Measurements from ENCODE around the gene ABCF2. TPM values are rescaled to one million over a fixed set of nuclear protein-coding genes. Genes with fewer than 3 reads are reported as not detected.
A peak's percentile ranks its signal among the peaks of the same experiment; 100 is the strongest.

Gene ABCF2
- total RNA-seq, 1 experiment from 2014 or later, result 73.6 TPM

DNA sequence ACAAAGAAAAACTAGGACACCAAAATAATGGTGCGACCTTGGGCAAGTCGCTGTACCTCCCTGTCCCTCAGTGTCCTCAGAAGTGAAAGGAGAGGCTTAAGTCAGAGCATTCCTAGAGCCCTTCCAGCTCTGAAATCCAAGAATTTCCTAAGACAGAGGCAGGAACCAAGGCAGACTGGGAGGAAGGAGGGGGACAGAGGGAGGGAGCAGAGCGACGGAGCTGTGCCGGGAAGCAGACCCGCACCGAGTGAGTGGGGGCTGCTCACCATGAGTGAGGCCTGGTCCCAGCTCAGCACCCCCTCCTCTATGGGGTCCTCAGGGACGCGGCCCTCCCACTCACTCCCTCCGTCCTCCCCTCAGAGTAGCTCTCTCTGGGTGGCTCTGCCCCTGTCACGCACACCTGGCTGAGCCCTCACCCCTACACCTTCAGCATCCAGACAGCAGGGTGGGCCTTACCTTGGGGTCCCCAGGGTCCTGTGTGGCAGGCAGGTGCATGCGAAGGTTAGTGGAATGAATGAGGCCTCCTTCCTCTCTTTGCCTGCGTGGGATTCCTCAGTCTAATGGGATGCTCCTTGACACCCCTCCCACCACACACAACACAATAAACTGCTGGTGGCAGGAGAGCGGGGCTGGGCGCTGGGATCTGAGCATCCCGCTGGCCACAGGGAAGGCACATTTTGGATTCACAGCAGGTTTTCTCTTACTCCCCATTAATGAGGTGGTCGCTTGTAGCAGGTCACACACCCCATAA, 26.1 kb upstream of the ABCF2 start:
- DNase-seq (ENCODE audit: extremely low read depth, low read depth), result no peak

DNA sequence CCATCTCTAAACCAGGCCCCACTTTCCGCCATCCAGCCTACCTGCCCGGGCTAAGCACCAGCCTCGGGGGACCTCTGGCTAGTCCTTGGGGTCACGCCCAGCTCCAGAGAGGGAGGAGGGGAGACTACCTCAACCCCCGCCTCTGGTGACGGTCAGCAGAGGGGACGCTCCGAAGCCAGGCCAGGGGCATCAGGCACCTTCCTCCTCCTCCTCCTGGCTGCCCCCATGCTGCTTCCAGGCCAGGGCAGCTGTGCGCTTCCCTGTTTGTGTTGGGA, 25.5 kb upstream of the ABCF2 start:
- DNase-seq (ENCODE audit: extremely low read depth, low read depth), result no peak

DNA sequence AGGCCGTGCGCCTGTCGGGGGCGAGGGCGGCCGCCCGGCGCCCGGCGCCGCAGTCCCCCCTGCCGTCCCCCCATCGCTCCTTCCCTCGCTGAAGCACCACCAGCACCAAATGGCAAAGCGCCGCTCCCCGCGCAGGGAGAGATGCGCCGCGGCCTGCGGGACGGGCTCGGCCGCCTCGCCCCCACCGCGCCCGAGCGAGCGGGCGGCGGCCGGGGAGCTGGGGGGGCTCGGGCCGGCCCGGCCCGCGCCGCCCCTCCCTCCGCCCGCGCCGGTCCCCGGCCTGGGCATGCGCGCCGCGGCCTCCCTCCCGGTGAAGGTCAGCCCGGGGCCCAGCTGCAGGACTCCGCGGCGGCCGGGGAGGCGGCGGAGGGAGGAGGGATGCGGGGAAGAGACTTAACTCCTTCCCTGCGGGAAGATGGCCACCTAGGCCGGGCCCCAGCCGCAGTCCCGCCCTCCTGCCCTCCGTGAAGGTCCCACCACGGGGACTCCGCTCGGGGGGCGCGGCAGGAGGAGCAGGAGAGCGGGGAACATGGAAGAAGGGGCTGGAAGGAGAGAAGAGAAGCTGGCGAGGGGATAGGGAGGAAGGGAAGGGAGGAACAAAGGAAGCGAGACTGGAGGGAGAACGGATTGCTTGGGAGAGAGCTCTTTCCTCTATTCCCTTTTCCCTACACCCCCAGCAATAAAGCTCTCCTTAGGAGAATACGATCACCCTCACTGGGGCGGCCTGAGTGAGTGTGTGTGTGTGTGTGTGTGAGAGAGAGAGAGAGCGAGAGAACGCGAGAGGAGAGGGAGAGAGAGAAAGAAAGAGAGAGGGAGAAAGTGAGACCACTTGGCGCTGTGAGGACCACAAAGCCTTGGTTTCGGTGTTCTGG, 24.9 kb upstream of the ABCF2 start:
- DNase-seq (ENCODE audit: extremely low read depth, low read depth), result peak; percentile 49

DNA sequence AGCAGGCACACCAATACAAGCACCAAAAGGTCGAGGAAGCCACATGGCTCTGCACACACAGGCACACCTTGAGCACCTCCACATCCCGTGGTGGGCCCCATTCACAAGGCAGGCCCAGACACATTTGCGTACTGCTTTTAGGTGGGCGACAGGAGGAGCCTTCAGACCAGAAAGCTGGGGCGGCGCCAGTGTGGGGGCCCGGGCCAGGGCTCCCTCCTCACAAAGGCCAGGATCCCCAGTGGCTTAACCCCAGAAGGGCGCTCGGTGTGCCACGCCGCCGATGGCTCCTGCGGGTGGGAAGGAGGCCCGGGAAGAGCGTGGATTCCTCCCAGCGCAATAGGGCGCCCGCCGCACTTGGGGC, 24.3 kb upstream of the ABCF2 start:
- no peak for DNase-seq (ENCODE audit: extremely low read depth, low read depth)

DNA sequence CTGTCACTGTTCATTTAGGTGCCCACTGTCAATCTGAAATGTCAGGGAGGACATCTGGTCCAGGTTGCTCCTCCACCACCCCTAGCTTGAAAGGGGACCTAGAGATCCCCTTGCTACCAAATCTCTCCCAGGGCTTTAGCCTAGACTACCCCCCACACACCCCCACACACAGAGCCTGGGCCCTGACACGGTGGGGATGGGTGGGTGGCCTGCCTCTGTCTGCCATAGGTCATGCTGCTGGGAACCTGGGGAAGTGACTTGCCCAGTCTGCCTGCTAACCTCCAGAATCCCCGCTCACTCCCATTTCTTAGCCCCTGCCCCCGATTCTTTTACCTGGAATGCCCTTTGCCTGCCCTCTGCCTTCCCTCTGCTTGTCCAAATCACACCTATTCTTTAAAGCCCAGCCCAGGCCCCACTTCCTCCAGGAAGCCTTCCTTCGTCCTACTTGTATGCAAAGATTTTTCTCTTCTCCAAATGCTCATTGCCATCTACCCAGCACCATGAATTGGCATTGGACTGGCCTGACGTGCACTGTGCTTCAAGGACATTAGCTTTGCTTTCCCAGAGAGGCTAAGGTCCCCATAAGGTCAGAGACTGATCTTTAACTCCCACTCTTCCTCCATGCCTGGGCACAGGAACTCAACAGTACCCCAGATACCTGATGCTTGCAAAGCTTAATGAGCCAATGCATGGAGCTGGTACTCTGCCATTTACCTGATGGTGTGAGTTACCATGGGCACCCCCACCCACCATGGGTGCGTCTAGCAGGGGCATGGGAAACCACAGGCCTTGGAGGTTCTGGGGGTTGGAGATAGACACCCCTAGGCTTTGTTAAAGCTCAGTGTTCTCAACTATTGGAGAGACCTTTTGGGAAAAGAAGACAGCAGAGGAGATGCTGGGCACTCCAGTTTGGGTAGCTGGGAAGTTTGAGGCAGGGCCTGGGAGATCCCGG, 23.5 kb upstream of the ABCF2 start:
- DNase-seq (ENCODE audit: extremely low read depth, low read depth), result no peak

DNA sequence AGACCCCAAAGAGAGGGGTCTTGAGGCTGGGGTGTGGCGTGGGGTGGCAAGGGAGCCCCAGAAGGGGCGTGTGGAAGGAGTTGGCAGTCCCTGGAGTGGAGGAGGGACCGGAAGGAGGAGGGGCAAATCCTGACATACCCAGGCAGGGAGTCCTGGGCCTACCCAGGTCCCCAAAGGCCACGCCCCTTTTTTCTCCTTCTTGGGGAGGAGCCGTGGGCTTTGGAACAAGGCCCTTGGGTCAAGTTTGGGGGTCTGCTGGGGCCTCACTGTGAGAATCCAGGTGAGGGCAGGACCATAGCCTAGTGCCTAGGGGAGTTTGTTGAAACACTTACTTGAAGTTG, 22.7 kb upstream of the ABCF2 start:
- DNase-seq (ENCODE audit: extremely low read depth, low read depth), result peak; percentile 65

DNA sequence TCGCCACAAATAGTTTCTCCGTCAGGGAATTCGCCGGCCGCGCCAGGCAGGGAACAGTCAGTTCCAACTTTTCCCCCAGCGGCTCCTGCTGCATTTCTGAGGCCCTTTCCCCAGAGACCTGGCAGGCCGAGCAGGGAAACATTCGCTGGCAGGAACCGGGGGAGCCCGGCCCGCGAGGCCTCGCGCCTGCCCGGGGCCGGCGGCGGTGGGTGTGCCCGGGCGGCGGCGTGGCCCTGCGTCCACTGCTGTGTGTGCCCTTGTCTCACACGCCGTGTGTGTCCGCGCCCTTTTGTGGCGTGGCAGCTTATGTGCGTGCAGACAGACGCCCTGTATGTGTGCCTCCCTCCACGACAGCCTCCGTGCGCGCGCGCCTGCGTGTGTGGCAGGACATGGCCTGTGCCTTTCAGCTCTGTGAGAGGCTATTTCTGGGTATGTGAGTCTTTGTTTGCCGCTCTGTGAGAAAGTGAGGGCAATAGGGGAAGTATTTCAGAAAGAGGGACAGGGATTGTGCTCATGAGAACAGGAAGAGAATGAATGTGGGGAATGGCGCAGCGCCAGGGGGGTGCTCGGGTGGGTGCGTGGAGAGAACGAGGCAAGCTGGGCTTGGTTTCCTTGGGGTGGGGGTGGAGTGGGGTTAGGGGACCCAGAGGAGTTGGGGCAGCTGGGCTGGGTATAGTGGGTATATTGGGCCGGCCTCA, 22.2 kb upstream of the ABCF2 start:
- peak; percentile 30 for DNase-seq (ENCODE audit: extremely low read depth, low read depth)

DNA sequence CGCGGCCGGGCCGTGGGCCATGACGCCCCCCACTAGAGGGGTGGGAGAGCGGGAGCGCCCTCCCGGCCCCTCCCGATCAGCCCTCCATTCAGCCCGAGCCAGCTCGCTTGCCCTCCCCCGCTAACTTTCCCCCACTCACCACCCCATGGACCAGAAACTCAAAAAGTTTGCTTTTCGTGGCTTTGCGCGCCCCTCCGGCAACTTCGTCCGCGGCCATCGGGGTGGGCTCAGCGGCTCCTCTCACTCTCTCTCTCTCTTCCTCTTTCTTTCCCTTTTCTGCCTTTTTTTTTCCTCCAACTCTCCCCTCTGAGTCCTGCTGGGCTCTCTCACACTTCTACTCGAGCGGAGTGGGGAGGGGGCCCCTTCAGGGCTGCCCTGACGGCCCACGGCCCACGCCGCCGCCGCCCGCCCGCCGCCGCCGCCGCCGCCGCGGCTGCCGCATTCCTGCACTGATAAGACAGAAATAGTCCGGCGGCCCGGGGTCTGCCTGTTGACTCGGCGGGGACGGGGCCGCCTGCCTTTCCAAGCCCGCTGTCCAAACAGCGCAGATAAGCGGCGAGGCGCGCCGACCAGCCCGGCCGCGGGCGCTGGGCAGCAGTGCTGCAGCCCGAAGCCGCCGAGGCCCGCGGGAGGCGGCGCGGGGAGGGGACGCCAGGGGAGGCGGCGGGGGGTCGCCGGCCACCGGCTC, 21.5 kb upstream of the ABCF2 start, which contains the start of gene SMARCD3:
SMARCD3 (minus strand) TSS at position 349 of the 688 bp plus-strand sequence; CDS start at position 217, 132 bp downstream.
- peak; percentile 23 for DNase-seq (ENCODE audit: extremely low read depth, low read depth)

DNA sequence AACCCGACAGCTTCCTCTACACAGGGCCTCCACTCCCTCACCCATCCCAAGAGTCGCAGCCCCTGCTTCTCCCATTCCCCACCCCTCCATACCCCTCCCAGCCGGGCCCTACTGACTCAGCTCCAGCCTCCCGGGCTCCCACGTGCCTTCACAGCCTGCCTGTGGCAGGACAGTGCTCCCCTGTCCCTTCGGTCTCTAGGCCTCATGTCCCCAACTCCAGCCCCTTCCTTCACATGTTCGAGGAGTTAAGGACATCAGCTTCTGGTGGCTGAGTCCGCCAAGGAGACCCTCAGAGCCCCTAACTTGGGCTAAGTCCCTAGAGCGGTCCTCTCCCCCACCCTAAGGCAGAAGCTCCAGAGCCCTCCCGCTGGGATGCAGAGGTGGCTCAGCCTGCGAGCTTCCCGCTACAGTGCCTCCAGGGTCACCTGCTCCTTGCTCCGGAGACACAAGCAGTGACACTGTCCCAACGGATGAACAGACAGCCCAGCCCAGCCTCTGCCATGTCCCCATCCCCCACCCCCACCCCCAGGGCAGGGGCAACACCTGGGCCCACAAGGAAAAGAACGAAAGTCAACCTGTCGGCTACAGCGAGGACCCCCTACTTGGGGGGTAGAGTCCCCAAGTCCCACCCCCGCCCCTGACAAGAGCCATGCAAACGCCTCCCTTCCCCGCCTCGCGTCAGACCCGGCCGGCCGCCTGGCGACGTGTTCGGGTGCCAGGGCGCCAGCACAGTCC, 20.8 kb upstream of the ABCF2 start:
- peak; percentile 22 for DNase-seq (ENCODE audit: extremely low read depth, low read depth)

DNA sequence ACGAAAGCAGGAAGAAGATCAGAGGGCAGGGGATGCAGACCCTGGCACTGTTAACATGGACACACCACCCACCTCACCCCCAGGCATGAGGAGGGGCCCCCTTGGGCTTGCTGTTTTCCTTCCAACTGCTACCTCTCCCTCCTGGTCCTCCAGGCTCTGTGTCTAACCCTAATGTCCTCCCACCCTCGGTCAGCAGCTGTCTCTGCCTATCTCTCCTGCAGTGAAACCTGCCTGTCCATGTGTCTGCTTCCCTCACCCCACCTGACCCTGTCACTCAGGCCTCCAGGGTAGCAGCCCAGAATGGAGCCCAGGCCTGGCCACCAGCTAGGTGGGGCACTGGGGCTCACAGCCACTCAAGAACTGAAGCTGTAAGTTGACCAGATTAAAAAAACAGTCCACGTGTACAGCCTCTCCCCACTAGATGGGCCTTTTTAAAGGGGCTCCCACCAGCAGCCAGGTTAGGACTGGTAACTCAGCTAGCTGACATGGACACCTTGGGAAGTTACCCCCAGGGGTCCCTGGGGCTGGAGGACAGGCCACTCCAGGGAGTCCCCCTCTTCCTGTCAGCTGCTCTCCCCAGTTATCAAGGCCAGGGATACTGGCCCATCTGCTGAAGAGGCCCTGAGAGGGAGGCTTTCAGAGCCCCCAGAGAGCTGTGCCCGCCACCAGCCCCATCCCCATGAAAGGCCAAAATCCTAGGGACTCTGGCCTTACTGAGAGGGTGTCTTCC, 20.0 kb upstream of the ABCF2 start:
- DNase-seq (ENCODE audit: extremely low read depth, low read depth), result no peak

DNA sequence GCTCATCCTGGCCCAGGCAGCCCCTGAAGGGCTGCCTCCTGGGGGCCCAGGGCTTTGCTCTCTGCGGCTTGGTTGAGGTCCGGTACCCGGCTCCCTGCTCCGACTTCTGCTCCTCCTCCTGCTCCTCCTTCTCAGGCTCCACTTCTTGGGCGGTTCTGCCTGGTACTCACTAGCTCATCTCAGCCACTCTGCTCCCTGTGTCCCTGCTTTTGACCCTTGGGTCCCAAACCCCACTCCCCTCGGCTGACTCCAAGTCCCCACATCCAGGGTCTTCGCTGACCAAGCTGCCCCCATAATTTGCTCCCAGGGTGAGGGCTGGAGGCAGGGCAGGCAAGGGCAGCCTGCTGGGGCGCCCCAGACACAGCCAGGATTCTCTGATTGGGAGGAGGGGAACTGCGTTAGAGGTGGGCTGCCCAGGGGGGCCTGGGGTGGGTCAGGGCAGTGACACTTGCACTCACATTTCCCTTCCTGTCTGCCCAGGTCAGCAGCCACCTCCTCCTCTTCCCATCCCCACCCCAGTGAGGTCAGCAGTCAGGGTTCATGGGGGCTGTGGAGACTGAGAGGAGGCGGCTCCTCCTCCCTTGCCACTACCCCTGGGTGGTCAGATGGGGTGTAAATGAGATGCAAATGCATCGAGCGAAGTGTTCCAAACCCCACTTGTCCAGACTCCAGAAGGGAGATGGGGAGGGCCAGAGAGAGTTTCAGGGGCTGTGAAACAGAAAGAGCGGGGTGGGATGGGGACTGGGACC, 19.3 kb upstream of the ABCF2 start:
- DNase-seq (ENCODE audit: extremely low read depth, low read depth), result no peak

DNA sequence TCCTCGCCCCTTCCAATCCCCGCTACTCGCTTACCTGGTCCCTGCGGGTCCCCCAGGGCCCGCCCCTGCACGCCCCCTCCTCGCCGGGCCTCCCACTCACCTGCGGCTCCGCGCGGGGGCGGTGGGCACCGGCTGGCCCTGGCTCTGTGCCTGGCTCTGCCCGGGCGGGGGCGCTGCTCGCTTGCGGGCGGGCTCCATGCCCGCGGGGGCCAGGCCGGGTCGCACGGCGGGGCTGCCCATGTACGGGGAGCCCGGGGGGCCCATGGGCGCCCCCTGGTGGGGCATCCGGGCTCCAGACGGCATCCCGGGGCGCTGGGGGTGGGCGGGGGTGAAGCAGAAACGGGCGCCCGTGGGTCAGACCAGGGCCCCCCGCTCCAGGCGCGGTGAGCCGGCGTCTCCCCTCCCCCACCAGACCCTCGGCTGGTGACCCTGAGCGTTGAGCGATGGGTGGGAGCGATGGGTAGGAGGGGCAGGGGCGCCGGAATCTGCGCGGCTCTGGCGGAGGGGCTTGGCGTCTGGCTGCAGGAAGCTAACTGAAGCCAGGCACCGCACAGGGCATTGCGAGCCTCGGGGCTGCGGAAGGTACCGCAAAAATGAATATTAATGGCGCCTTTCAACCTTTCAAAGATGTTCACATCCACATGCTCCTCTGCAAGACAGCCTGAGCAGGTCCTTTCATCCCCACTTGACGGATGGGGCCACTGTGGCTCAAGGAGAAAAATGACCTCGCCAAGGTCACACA, 18.5 kb upstream of the ABCF2 start:
- DNase-seq (ENCODE audit: extremely low read depth, low read depth), result no peak

DNA sequence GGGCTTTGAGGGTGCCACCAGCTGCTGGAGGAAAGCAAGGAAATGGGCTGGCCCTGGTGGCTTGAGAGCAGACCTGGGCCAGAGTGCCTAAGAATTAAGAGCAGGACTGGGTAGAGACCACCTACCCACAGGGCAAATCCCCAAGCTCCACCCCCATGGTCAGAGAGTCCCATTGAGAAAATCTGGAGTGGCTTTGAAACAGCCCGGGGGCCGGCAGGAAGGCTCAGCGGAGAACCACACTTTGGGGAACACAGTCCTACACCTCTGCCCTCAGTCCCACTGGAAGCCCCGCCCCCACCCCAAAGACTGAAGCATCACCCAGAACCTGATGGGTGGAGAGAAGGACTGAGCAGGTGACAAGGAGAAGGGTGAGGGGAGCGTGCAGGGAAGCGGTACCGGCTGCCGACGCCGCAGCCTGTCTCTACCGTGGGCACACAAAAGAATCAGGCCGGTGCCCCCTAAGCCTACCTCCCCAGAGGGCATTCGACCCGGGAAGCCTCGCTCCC, 17.9 kb upstream of the ABCF2 start:
- DNase-seq (ENCODE audit: extremely low read depth, low read depth), result no peak

DNA sequence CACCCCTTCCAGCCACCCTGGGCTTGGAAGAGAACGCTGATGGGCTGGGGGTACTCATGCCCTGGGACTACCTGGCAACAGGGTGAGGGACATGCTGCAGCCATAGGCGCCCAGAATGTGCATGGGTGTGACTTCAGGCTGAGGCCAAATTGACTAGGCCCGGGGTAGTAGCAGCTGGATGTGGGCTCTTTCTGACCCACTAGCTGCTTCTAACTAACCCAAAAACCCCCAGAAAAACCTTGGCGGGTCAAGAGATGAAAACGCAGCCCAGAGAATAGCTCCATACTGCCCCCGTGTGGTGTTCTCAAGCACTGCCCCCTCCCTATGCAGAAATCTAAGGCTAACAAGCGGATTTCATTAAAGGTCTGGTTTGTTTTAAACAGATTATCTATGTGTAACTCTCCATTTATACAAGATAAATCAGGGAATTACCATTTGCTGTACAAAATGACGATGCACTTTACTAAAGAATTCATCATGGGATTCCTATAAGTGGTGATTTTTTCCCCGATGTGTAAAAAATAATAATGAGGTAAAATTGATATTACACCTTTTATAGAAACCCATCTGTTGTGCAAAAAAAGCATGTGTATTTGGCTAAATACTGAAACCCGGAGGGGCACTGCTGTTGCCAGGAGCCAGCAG, 17.3 kb upstream of the ABCF2 start:
- DNase-seq (ENCODE audit: extremely low read depth, low read depth), result peak; percentile 47

DNA sequence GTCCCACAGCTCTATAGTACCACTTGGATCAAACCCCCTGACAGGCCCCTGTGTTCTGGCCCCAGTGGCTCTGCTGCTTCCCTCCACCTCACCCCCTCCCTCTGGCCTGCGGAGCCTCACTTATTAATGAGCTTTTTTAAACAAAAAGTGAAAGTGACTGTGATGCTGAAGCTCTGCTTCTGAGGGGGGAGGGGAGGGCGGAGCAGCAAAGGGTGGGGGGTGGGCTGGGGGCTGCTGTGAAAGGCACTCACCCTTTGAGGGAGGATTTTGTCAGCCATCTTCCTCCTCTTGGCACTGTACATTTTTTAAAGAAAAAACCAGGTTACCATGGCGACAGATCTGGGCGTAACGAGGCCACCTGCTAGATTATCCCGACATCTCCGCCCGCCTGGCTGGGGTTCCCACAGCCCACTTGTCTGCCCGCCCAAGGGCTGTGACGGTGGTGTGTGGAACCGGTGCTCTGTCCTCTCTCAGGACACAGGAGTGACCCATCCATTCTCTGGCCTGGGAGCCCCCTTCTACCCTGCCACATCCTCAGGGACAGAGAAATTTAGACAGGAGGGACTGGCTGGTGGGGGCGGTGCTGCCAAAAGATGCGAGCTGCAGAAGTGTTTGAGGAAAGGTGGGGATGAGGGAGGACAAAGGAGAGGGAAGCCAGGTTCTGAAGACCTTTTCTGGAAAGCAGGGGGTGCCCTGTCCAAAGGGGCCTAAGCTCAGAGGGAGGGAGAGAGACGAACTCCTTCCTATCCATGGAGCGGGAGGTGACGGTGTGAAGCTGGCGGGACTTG, 16.6 kb upstream of the ABCF2 start:
- no peak for DNase-seq (ENCODE audit: extremely low read depth, low read depth)

DNA sequence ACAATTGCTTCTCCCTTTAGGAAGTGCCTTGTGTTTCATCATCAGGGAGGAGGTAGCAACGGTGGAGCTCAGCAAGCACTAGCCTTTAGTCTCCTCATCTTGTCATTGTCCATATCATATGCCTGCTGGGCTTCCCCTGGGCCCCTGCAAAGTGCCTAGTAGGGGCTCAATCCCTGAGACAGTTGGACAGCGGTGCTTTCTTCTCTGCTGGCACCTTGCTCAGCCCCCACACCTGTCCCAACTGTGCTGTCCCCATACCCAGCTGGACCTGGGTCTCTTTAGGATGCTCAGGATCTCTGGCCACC, 16.0 kb upstream of the ABCF2 start:
- no peak for DNase-seq (ENCODE audit: extremely low read depth, low read depth)

Measured in NCI-H460 (cell line).